Activated T-cell treated with anti-CD3 and anti-CD28 coated beads, Interleukin-2, amount 50 U/mL, for 4 hours (primary cell): ENCODE measurements around the gene ZEB2. TPM values are rescaled to one million over a fixed set of nuclear protein-coding genes. Genes with fewer than 3 reads are reported as not detected.

Experiments used
- ATAC-seq, 2 donors: fragments of 200-7000 bp; cut with Tn5 transposase; one replicate each; pipeline ENCODE4 v1.10.0; 2021
- DNase-seq: peaks from one replicate; pipeline ENCODE4 v3.0.0-alpha.2; 2020
- H3K27me3 Mint-ChIP-seq: one replicate; pipeline ENCODE4 v1.8.0; 2021; ENCODE audit warnings: low read depth, mixed read lengths
- H3K36me3 Mint-ChIP-seq: one replicate; pipeline ENCODE4 v1.8.0; 2022; ENCODE audit warnings: mixed read lengths; ENCODE audit not compliant: insufficient read depth
- H3K4me1 Mint-ChIP-seq: one replicate; pipeline ENCODE4 v1.8.0; 2021; ENCODE audit warnings: low read depth, mixed read lengths
- H3K4me3 Mint-ChIP-seq: one replicate; pipeline ENCODE4 v1.8.0; 2021; ENCODE audit warnings: mild to moderate bottlenecking, moderate library complexity, mixed read lengths
- H3K9me3 Mint-ChIP-seq: one replicate; pipeline ENCODE4 v1.8.0; 2021; ENCODE audit warnings: mixed read lengths
- total RNA-seq, 3 donors: library from RNA; stranded (reverse); gene quantifications; one replicate each; pipeline ENCODE4 v1.2.1, GENCODE V29; 2021

Gene ZEB2
- total RNA-seq, 3 donors from 2014 or later, result 14.4 to 35.9 (median 25.1) TPM

GRCh38 chr2:144469798-144470197, 50.1 kb downstream of the ZEB2 start:
- no peak for DNase-seq
- Mint-ChIP-seq H3K36me3 (peaks cover 2% of the 10 kb centered on the region), H3K4me1 (peaks cover 24% of the 10 kb centered on the region), H3K9me3 (no peaks in the 10 kb centered on the region), H3K27me3 (peaks cover 4% of the 10 kb centered on the region), H3K4me3 (no peak overlapping the region)
- ATAC-seq, result no peak

GRCh38 chr2:144468823-144469595, 50.9 kb downstream of the ZEB2 start:
- Mint-ChIP-seq H3K27me3 (peaks cover 4% of the 10 kb centered on the region), H3K36me3 (peaks cover 2% of the 10 kb centered on the region), H3K9me3 (no peaks in the 10 kb centered on the region), H3K4me1 (peaks cover 24% of the 10 kb centered on the region), H3K4me3 (no peak overlapping the region)
- DNase-seq (no peak), ATAC-seq (no peak)

- Mint-ChIP-seq H3K4me1 (peaks cover 24% of the 10 kb centered on the region), H3K27me3 (peaks cover 4% of the 10 kb centered on the region), H3K4me3 (no peak overlapping the region), H3K36me3 (peaks cover 2% of the 10 kb centered on the region), H3K9me3 (no peaks in the 10 kb centered on the region)
- no peak for DNase-seq
- peak in 1 of 2 donors; percentile 20 for ATAC-seq
Measured at GRCh38 chr2:144467502-144468137, 52.3 kb downstream of the ZEB2 start.

- DNase-seq (no peak), ATAC-seq (no peak)
- Mint-ChIP-seq H3K36me3 (peaks cover 2% of the 10 kb centered on the region), H3K4me3 (no peak overlapping the region), H3K4me1 (peaks cover 21% of the 10 kb centered on the region), H3K27me3 (peaks cover 4% of the 10 kb centered on the region), H3K9me3 (no peaks in the 10 kb centered on the region)
Measured at GRCh38 chr2:144466637-144467036, 53.3 kb downstream of the ZEB2 start.

GRCh38 chr2:144465749-144466148, 54.2 kb downstream of the ZEB2 start:
- peaks cover 4% of the 10 kb centered on the region for H3K27me3 Mint-ChIP-seq
- H3K4me1 Mint-ChIP-seq, result peaks cover 18% of the 10 kb centered on the region
- H3K9me3 Mint-ChIP-seq, result no peaks in the 10 kb centered on the region
- ATAC-seq (no peak), DNase-seq (no peak)
- H3K36me3 Mint-ChIP-seq, result peaks cover 2% of the 10 kb centered on the region
- no peak overlapping the region for H3K4me3 Mint-ChIP-seq

- ATAC-seq (no peak), DNase-seq (no peak)
- no peaks in the 10 kb centered on the region for H3K9me3 Mint-ChIP-seq
- H3K4me3 Mint-ChIP-seq, result no peak overlapping the region
- peaks cover 4% of the 10 kb centered on the region for H3K27me3 Mint-ChIP-seq
- peaks cover 18% of the 10 kb centered on the region for H3K4me1 Mint-ChIP-seq
- peaks cover 5% of the 10 kb centered on the region for H3K36me3 Mint-ChIP-seq
Measured at GRCh38 chr2:144464730-144465129, 55.2 kb downstream of the ZEB2 start.

- DNase-seq (no peak), ATAC-seq (no peak)
- peaks cover 30% of the 10 kb centered on the region for H3K4me1 Mint-ChIP-seq
- H3K4me3 Mint-ChIP-seq, result no peak overlapping the region
- peaks cover 4% of the 10 kb centered on the region for H3K36me3 Mint-ChIP-seq
- no peaks in the 10 kb centered on the region for H3K9me3 Mint-ChIP-seq
- H3K27me3 Mint-ChIP-seq, result peaks cover 2% of the 10 kb centered on the region
Measured at GRCh38 chr2:144463266-144463665, 56.7 kb downstream of the ZEB2 start.

- ATAC-seq, result no peak
- H3K4me3 Mint-ChIP-seq, result no peak overlapping the region
Measured at GRCh38 chr2:144462266-144462665, 57.7 kb downstream of the ZEB2 start.

GRCh38 chr2:144461308-144461766, 58.6 kb downstream of the ZEB2 start:
- Mint-ChIP-seq H3K4me1 (peaks cover 35% of the 10 kb centered on the region), H3K4me3 (no peak overlapping the region), H3K27me3 (no peaks in the 10 kb centered on the region), H3K36me3 (peaks cover 4% of the 10 kb centered on the region), H3K9me3 (no peaks in the 10 kb centered on the region)
- no peak for DNase-seq
- ATAC-seq, result no peak

More at GRCh38 chr2:144462266-144462665, 57.7 kb downstream of the ZEB2 start:
- DNase-seq, result no peak
- Mint-ChIP-seq H3K27me3 (peaks cover 2% of the 10 kb centered on the region), H3K4me1 (peaks cover 27% of the 10 kb centered on the region), H3K36me3 (peaks cover 4% of the 10 kb centered on the region), H3K9me3 (no peaks in the 10 kb centered on the region)

- no peaks in the 10 kb centered on the region for H3K27me3 Mint-ChIP-seq
- ATAC-seq, result no peak
Measured at GRCh38 chr2:144460727-144461307, 59.1 kb downstream of the ZEB2 start.

GRCh38 chr2:144459937-144460336, 60.0 kb downstream of the ZEB2 start:
- H3K4me1 Mint-ChIP-seq, result peaks cover 45% of the 10 kb centered on the region
- ATAC-seq (peak in 1 of 2 donors; percentile 66), DNase-seq (no peak)
- no peaks in the 10 kb centered on the region for H3K27me3 Mint-ChIP-seq
- H3K36me3 Mint-ChIP-seq, result peaks cover 4% of the 10 kb centered on the region
- no peaks in the 10 kb centered on the region for H3K9me3 Mint-ChIP-seq
- peak overlapping the region; percentile 14 for H3K4me3 Mint-ChIP-seq

More at GRCh38 chr2:144460727-144461307, 59.1 kb downstream of the ZEB2 start:
- Mint-ChIP-seq H3K4me3 (no peak overlapping the region), H3K36me3 (peaks cover 4% of the 10 kb centered on the region), H3K9me3 (no peaks in the 10 kb centered on the region), H3K4me1 (peaks cover 38% of the 10 kb centered on the region)
- DNase-seq, result no peak

GRCh38 chr2:144459286-144459685, 60.6 kb downstream of the ZEB2 start:
- Mint-ChIP-seq H3K4me1 (peaks cover 51% of the 10 kb centered on the region), H3K4me3 (no peak overlapping the region), H3K9me3 (no peaks in the 10 kb centered on the region), H3K36me3 (peaks cover 4% of the 10 kb centered on the region), H3K27me3 (no peaks in the 10 kb centered on the region)
- DNase-seq (no peak), ATAC-seq (no peak)

GRCh38 chr2:144458541-144458940, 61.4 kb downstream of the ZEB2 start:
- Mint-ChIP-seq H3K27me3 (peaks cover under 1% of the 10 kb centered on the region), H3K36me3 (peaks cover 4% of the 10 kb centered on the region), H3K4me1 (peaks cover 56% of the 10 kb centered on the region), H3K4me3 (no peak overlapping the region), H3K9me3 (no peaks in the 10 kb centered on the region)
- ATAC-seq (no peak), DNase-seq (no peak)

- Mint-ChIP-seq H3K4me1 (peaks cover 68% of the 10 kb centered on the region), H3K27me3 (peaks cover 7% of the 10 kb centered on the region), H3K36me3 (peaks cover 4% of the 10 kb centered on the region), H3K4me3 (no peak overlapping the region), H3K9me3 (no peaks in the 10 kb centered on the region)
- DNase-seq, result no peak
- peak; percentile 30 to 45 for ATAC-seq
Measured at GRCh38 chr2:144456680-144457079, 63.2 kb downstream of the ZEB2 start.
